Esophagus squamous epithelium (tissue), 5 donors: ENCODE measurements around the gene POLR1G. TPM values are rescaled to one million over a fixed set of nuclear protein-coding genes. Genes with fewer than 3 reads are reported as not detected.

Experiments
- DNase-seq: peaks from one replicate; lab custom pipeline; 2025; lab: John Stamatoyannopoulos, UW
- H3K27ac ChIP-seq, 4 donors: fragments of 200-600 bp; sonication (generic); one replicate each; pipeline ENCODE4 v1.5.1; 2016 to 2019; ENCODE audit warnings: mild to moderate bottlenecking in 1 of 4
- H3K27me3 ChIP-seq, 4 donors: fragments of 200-600 bp; sonication (generic); 1 replicate in 3 of 4; 2 replicates in 1 of 4; pipeline versions ENCODE4 v1.5.1 to v1.6.0; 2017 to 2021; ENCODE audit warnings: antibody characterized with exemption in 1 of 4
- H3K36me3 ChIP-seq, 3 donors: fragments of 200-600 bp; sonication (generic); one replicate each; pipeline ENCODE4 v1.5.1; 2016 to 2019
- H3K4me1 ChIP-seq, 3 donors: fragments of 200-600 bp; sonication (generic); one replicate each; pipeline ENCODE4 v1.5.1; 2017 to 2019
- H3K4me3 ChIP-seq, 4 donors: fragments of 200-600 bp; sonication (generic); 1 replicate in 3 of 4; 2 replicates in 1 of 4; pipeline ENCODE4 v1.5.1; 2016 to 2019; ENCODE audit warnings: mild to moderate bottlenecking in 2 of 4, moderate library complexity in 1 of 4
- H3K9me3 ChIP-seq, 3 donors: fragments of 200-600 bp; sonication (generic); one replicate each; pipeline ENCODE4 v1.5.1; 2016 to 2019
- CTCF ChIP-seq, 6 experiments: fragments of 450-650 bp in 4 of 6; fragments of 200-600 bp in 2 of 6; sonication (generic) in 2 of 6; IDR thresholded peaks; one replicate each; pipeline ENCODE4 v1.5.1; 2016 to 2019; ENCODE audit warnings: antibody characterized with exemption in 6 of 6, mild to moderate bottlenecking in 4 of 6, moderate library complexity in 4 of 6
- POLR2A ChIP-seq, 4 donors: fragments of 450-650 bp; IDR thresholded peaks; one replicate each; pipeline ENCODE4 v1.6.1; 2017; ENCODE audit warnings: antibody characterized with exemption in 4 of 4, mild to moderate bottlenecking in 4 of 4, moderate library complexity in 3 of 4
- WGBS, 2 donors: methylation state at CpG; one replicate each; pipeline ENCODE4 v1.1.5; 2018; 5-methylcytosine and 5-hydroxymethylcytosine counted together
- intact Hi-C: fragments of 100-400 bp; cut with DNase I; formaldehyde crosslinking; loops from one replicate; pipeline ENCODE4 v1.15.0; 2022
- total RNA-seq, 4 donors: library from RNA; depleted of rRNA; stranded (reverse); fragments of >200 nt; gene quantifications; one replicate each; pipeline ENCODE4 v1.1.0, GENCODE V29; 2016
- donor health status: DM: yes; HTN: yes; CAD: no.

POLR1G gene
- total RNA-seq, 4 donors from 2014 or later, result 7.3 to 12.4 (median 9.8) TPM

- no peaks in the 10 kb centered on the region for H3K9me3 ChIP-seq
These were observed 24.0 kb upstream of the POLR1G start for GRCh38 chr19:45382426-45382825.

GRCh38 chr19:45385392-45386221 is 20.8 kb upstream of the POLR1G start:
- no peak overlapping the region for H3K4me3 ChIP-seq

More at GRCh38 chr19:45382426-45382825, 24.0 kb upstream of the POLR1G start:
- intact Hi-C loops, result no loop called here
- TF ChIP-seq CTCF (IDR thresholded peaks at IDR 0.05) (no peak), POLR2A (IDR thresholded peaks at IDR 0.05) (no peak)
- 75 to 88% methylated on average over 1 to 21 of the region's 29 CpGs for WGBS, 2 donors
- no peak for DNase-seq
- peaks cover 0 to 15% (median 8%) of the 10 kb centered on the region in 3 donors for H3K4me1 ChIP-seq
- peaks cover 4 to 68% (median 4%) of the 10 kb centered on the region in 3 donors for H3K36me3 ChIP-seq
- no peak overlapping the region for H3K4me3 ChIP-seq
- peaks cover 0 to 41% (median 6%) of the 10 kb centered on the region in 4 donors for H3K27me3 ChIP-seq
- H3K27ac ChIP-seq, result no peak overlapping the region

GRCh38 chr19:45391346-45391745 is 15.1 kb upstream of the POLR1G start:
- H3K27ac ChIP-seq, result no peak overlapping the region
- H3K36me3 ChIP-seq, result peaks cover 7 to 89% (median 9%) of the 10 kb centered on the region in 3 donors
- peaks cover 0 to under 1% (median 0%) of the 10 kb centered on the region in 3 donors for H3K4me1 ChIP-seq
- intact Hi-C loops, result no loop called here
- H3K4me3 ChIP-seq, result no peak overlapping the region
- no peaks in the 10 kb centered on the region for H3K9me3 ChIP-seq
- TF ChIP-seq POLR2A (IDR thresholded peaks at IDR 0.05) (no peak), CTCF (IDR thresholded peaks at IDR 0.05) (no peak)
- WGBS, 2 donors, result 60 to 84% methylated on average over 3 of the region's 3 CpGs
- peaks cover 0 to 30% (median 0%) of the 10 kb centered on the region in 4 donors for H3K27me3 ChIP-seq
- no peak for DNase-seq

More at GRCh38 chr19:45385392-45386221, 20.8 kb upstream of the POLR1G start:
- DNase-seq, result no peak
- Histone ChIP-seq H3K27me3 (peaks cover 0 to 47% (median 6%) of the 10 kb centered on the region in 4 donors), H3K9me3 (no peaks in the 10 kb centered on the region), H3K4me1 (peaks cover 0 to 15% (median 8%) of the 10 kb centered on the region in 3 donors), H3K36me3 (peaks cover 0 to 74% (median 4%) of the 10 kb centered on the region in 3 donors), H3K27ac (no peak overlapping the region)
- no peak for TF ChIP-seq POLR2A (IDR thresholded peaks at IDR 0.05)
- intact Hi-C loops, result no loop called here
- 24 to 56% methylated on average over 13 to 17 of the region's 75 CpGs for WGBS, 2 donors

- no peak overlapping the region for H3K4me3 ChIP-seq
- peaks cover 8 to 95% (median 11%) of the 10 kb centered on the region in 3 donors for H3K36me3 ChIP-seq
- intact Hi-C loops, result no loop called here
- 95 to 98% methylated on average over 7 to 8 of the region's 21 CpGs for WGBS, 2 donors
- H3K9me3 ChIP-seq, result no peaks in the 10 kb centered on the region
- TF ChIP-seq CTCF (IDR thresholded peaks at IDR 0.05) (no peak), POLR2A (IDR thresholded peaks at IDR 0.05) (no peak)
- no peak for DNase-seq
- peaks cover 0 to 30% (median 0%) of the 10 kb centered on the region in 4 donors for H3K27me3 ChIP-seq
- H3K27ac ChIP-seq, result no peak overlapping the region
- H3K4me1 ChIP-seq, result no peaks in the 10 kb centered on the region
These were observed 14.4 kb upstream of the POLR1G start for GRCh38 chr19:45391871-45392665.

- Histone ChIP-seq H3K36me3 (peaks cover 11 to 91% (median 14%) of the 10 kb centered on the region in 3 donors), H3K27me3 (peaks cover 0 to 27% (median 0%) of the 10 kb centered on the region in 4 donors), H3K9me3 (no peaks in the 10 kb centered on the region), H3K4me3 (no peak overlapping the region), H3K27ac (no peak overlapping the region), H3K4me1 (peaks cover 12 to 36% (median 17%) of the 10 kb centered on the region in 3 donors)
- no peak for DNase-seq
- WGBS, 2 donors, result 62 to 75% methylated on average over 21 to 39 of the region's 59 CpGs
- TF ChIP-seq POLR2A (IDR thresholded peaks at IDR 0.05) (no peak), CTCF (IDR thresholded peaks at IDR 0.05) (no peak)
- intact Hi-C loops, result no loop called here
These were observed 10.4 kb upstream of the POLR1G start for GRCh38 chr19:45395821-45396617.
